ENCODE measurements around the gene HMGB1.

- TF ChIP-seq, protein P1, sequence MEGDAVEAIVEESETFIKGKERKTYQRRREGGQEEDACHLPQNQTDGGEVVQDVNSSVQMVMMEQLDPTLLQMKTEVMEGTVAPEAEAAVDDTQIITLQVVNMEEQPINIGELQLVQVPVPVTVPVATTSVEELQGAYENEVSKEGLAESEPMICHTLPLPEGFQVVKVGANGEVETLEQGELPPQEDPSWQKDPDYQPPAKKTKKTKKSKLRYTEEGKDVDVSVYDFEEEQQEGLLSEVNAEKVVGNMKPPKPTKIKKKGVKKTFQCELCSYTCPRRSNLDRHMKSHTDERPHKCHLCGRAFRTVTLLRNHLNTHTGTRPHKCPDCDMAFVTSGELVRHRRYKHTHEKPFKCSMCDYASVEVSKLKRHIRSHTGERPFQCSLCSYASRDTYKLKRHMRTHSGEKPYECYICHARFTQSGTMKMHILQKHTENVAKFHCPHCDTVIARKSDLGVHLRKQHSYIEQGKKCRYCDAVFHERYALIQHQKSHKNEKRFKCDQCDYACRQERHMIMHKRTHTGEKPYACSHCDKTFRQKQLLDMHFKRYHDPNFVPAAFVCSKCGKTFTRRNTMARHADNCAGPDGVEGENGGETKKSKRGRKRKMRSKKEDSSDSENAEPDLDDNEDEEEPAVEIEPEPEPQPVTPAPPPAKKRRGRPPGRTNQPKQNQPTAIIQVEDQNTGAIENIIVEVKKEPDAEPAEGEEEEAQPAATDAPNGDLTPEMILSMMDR (IDR thresholded peaks at IDR 0.05; ENCODE audit: borderline replicate concordance, extremely low read depth, low read length, poor library complexity, severe bottlenecking) = no peak
- TF ChIP-seq EZH2 (IDR thresholded peaks at IDR 0.05; ENCODE audit: borderline replicate concordance, low read depth, low read length, severe bottlenecking) = no peak
Measured at GRCh38 chr13:30406779-30407416, 58.8 kb downstream of the HMGB1 start.
